A549 (cell line): ENCODE measurements around the gene FBXL5. TPM values are rescaled to one million over a fixed set of nuclear protein-coding genes. Genes with fewer than 3 reads are reported as not detected.

Experiments
- ATAC-seq, 2 experiments: fragments of 200-7000 bp in 1 of 2; fragments of >200 bp in 1 of 2; cut with Nextera tagmentation in 1 of 2; cut with Tn5 transposase in 1 of 2; 3 replicates each; pipeline versions ENCODE4 v1.8.0 to v1.9.1; 2018 to 2020; ENCODE audit warnings: mild to moderate bottlenecking in 1 of 2, moderate library complexity in 1 of 2
- CTCF ChIA-PET: fragments of 300-600 bp; sonication (Branson Sonifier 250); formaldehyde crosslinking; extraction: SDS; loops from one replicate; lab custom pipeline; 2021; ENCODE audit warnings: antibody characterized with exemption, inconsistent platforms; lab: Yijun Ruan, JAX
- POLR2A ChIA-PET: fragments of 350-600 bp; formaldehyde crosslinking; extraction: SDS; loops from one replicate; lab custom pipeline; 2021; ENCODE audit warnings: antibody characterized with exemption, inconsistent platforms; lab: Yijun Ruan, JAX
- DNase-seq, 2 experiments: peaks; one replicate each; pipeline versions ENCODE4 v3.0.0 to v3.0.0-alpha.2; 2011 to 2016; ENCODE audit warnings: low read depth in 1 of 2, low spot score in 1 of 2
- FAIRE-seq: peaks from 2 replicates; lab custom pipeline; 2011; peaks lifted over from hg19 to GRCh38; lab: Jason Lieb, UNC
- H3K27ac ChIP-seq, 2 experiments: fragments of >200 bp; sonication (Bioruptor Twin); formaldehyde crosslinking; 3 replicates each; pipeline ENCODE4 v1.5.1; 2016 to 2017
- H3K4me1 ChIP-seq: fragments of >200 bp; sonication (Bioruptor Twin); formaldehyde crosslinking; 3 replicates; pipeline ENCODE4 v1.6.1; 2016
- H3K4me2 ChIP-seq: fragments of >200 bp; sonication (Bioruptor Twin); formaldehyde crosslinking; 3 replicates; pipeline ENCODE4 v1.6.1; 2016
- H3K4me3 ChIP-seq: fragments of >200 bp; sonication (Bioruptor Twin); formaldehyde crosslinking; 3 replicates; pipeline ENCODE4 v1.5.1; 2016
- H3K9me3 ChIP-seq: fragments of >200 bp; sonication (Bioruptor Twin); formaldehyde crosslinking; 3 replicates; pipeline ENCODE4 v1.6.1; 2016
- BHLHE40 ChIP-seq: IDR thresholded peaks from 2 replicates; pipeline ENCODE4 v1.6.1; 2012; ENCODE audit warnings: low read depth, low read length, inconsistent platforms
- CHD2 ChIP-seq: fragments of 150-350 bp; IDR thresholded peaks from 2 replicates; pipeline ENCODE4 v1.6.1; 2014; ENCODE audit warnings: low read length; ENCODE audit not compliant: partially characterized antibody
- CHD4 ChIP-seq: fragments of 200-600 bp; sonication (generic); IDR thresholded peaks from 2 replicates; pipeline ENCODE4 v1.6.1; 2016; ENCODE audit warnings: antibody characterized with exemption, mild to moderate bottlenecking, borderline replicate concordance
- CTCF ChIP-seq: fragments of >200 bp; sonication (Bioruptor Twin); formaldehyde crosslinking; IDR thresholded peaks from 3 replicates; pipeline ENCODE4 v1.5.1; 2016
- EHF ChIP-seq: fragments of 250-450 bp; sonication (Bioruptor Pico); IDR thresholded peaks from 2 replicates; pipeline ENCODE4 v1.5.0; 2020; ENCODE audit warnings: mild to moderate bottlenecking
- ELK1 ChIP-seq: fragments of 150-350 bp; IDR thresholded peaks from 2 replicates; pipeline ENCODE4 v1.6.1; 2014; ENCODE audit warnings: low read depth, mild to moderate bottlenecking, low read length
- ESRRA ChIP-seq: fragments of 150-350 bp; IDR thresholded peaks from 2 replicates; pipeline ENCODE4 v1.6.1; 2014; ENCODE audit warnings: mild to moderate bottlenecking, low read length, borderline replicate concordance
- FOSL2 ChIP-seq, 2 experiments: fragments of 450-650 bp in 1 of 2; fragments of >200 bp in 1 of 2; sonication (Bioruptor Twin) in 1 of 2; formaldehyde crosslinking; IDR thresholded peaks; 2 replicates each; pipeline versions ENCODE4 v1.5.0 to v1.6.1; 2016 to 2020; ENCODE audit warnings: mild to moderate bottlenecking in 1 of 2, moderate library complexity in 1 of 2
- FOXS1 ChIP-seq: fragments of 250-450 bp; sonication (Bioruptor Pico); IDR thresholded peaks from 2 replicates; pipeline ENCODE4 v1.5.0; 2020; ENCODE audit warnings: mild to moderate bottlenecking, moderate library complexity
- HES2 ChIP-seq: fragments of >200 bp; sonication (Bioruptor Twin); formaldehyde crosslinking; IDR thresholded peaks from 2 replicates; pipeline ENCODE4 v1.6.1; 2016
- HMGXB4 ChIP-seq: fragments of 250-450 bp; sonication (Bioruptor Pico); IDR thresholded peaks from 2 replicates; pipeline ENCODE4 v1.5.0; 2021; ENCODE audit warnings: mild to moderate bottlenecking, moderate library complexity, borderline replicate concordance
- HOXA7 ChIP-seq: fragments of 250-450 bp; sonication (Bioruptor Pico); IDR thresholded peaks from 2 replicates; pipeline ENCODE4 v1.5.0; 2020; ENCODE audit warnings: mild to moderate bottlenecking, moderate library complexity
- JUNB ChIP-seq: fragments of >200 bp; sonication (Bioruptor Twin); formaldehyde crosslinking; IDR thresholded peaks from 2 replicates; pipeline ENCODE4 v1.6.1; 2016
- MAX ChIP-seq: IDR thresholded peaks from 2 replicates; pipeline ENCODE4 v1.6.1; 2012
- NPAS2 ChIP-seq: fragments of 250-450 bp; sonication (Bioruptor Pico); IDR thresholded peaks from 2 replicates; pipeline ENCODE4 v1.8.0; 2022; ENCODE audit warnings: mild to moderate bottlenecking, moderate library complexity, borderline replicate concordance
- RARB ChIP-seq: fragments of 250-450 bp; sonication (Bioruptor Pico); IDR thresholded peaks from 2 replicates; pipeline ENCODE4 v1.8.0; 2021; ENCODE audit warnings: mild to moderate bottlenecking, moderate library complexity
- RCOR1 ChIP-seq: fragments of 150-350 bp; IDR thresholded peaks from 2 replicates; pipeline ENCODE4 v1.6.1; 2014; ENCODE audit warnings: antibody characterized with exemption, low read length, low read depth
- RNF2 ChIP-seq: fragments of 200-600 bp; sonication (generic); IDR thresholded peaks from 2 replicates; pipeline ENCODE4 v1.6.1; 2016; ENCODE audit warnings: low read depth, mild to moderate bottlenecking, antibody characterized with exemption, moderate library complexity, borderline replicate concordance
- SMC3 ChIP-seq: fragments of >200 bp; sonication (Bioruptor Twin); formaldehyde crosslinking; IDR thresholded peaks from 3 replicates; pipeline ENCODE4 v1.6.1; 2018; ENCODE audit warnings: inconsistent platforms
- SREBF2 ChIP-seq: fragments of 450-650 bp; IDR thresholded peaks from 2 replicates; pipeline ENCODE4 v1.6.1; 2014; ENCODE audit warnings: mild to moderate bottlenecking, moderate library complexity
- TP53 ChIP-seq: fragments of 250-450 bp; sonication (Bioruptor Pico); IDR thresholded peaks from 2 replicates; pipeline ENCODE4 v1.5.0; 2021; ENCODE audit warnings: mild to moderate bottlenecking, moderate library complexity
- ZC3H11A ChIP-seq: fragments of 450-650 bp; IDR thresholded peaks from 2 replicates; pipeline ENCODE4 v1.6.1; 2014; ENCODE audit warnings: antibody characterized with exemption, mild to moderate bottlenecking
- ZSCAN20 ChIP-seq: fragments of 250-450 bp; sonication (Bioruptor Pico); IDR thresholded peaks from 2 replicates; pipeline ENCODE4 v1.8.0; 2022; ENCODE audit warnings: mild to moderate bottlenecking, moderate library complexity
- WGBS: methylation state at CpG from one replicate; pipeline ENCODE4 v1.1.6; 2017; ENCODE audit errors: missing lambda C conversion rate; 5-methylcytosine and 5-hydroxymethylcytosine counted together
- polyA plus RNA-seq, 4 experiments: library from polyadenylated mRNA; depleted of rRNA in 3 of 4; stranded (reverse); fragments of >200 nt; fragmentation: RNase III in 1 of 4; extraction: RNeasy Plus Mini Kit Qiagen cat#74134 plus additional on column Dnase treatment in 1 of 4; gene quantifications; 2 replicates in 3 of 4; 3 replicates in 1 of 4; pipeline ENCODE4 v1.2.3, GENCODE V29; 2011 to 2017

FBXL5 gene
- polyA plus RNA-seq, 2 of the 4 experiments (the other 2 are of a cell fraction) = 44.2 to 45.4 TPM

GRCh38 chr4:15587649-15588048 is 67.5 kb downstream of the FBXL5 start (continued):
- TF ChIP-seq HMGXB4 (CRISPR knock-in tag) (no peak), FOXS1 (CRISPR knock-in tag) (no peak), JUNB (no peak), ZSCAN20 (CRISPR knock-in tag) (no peak), RNF2 (no peak), SREBF2 (no peak)

- no peak for TF ChIP-seq CHD2
- no peak for TF ChIP-seq ESRRA
- no peak for TF ChIP-seq HMGXB4 (CRISPR knock-in tag)
- TF ChIP-seq EHF = no peak
- TF ChIP-seq CHD4 = no peak
- no peak for TF ChIP-seq ZC3H11A
- TF ChIP-seq FOSL2 (IDR thresholded peaks at IDR 0.05) = no peak
- TF ChIP-seq FOSL2 (CRISPR knock-in tag; IDR thresholded peaks at IDR 0.05) = no peak
- no peak for TF ChIP-seq HOXA7 (CRISPR knock-in tag)
- TF ChIP-seq NPAS2 (CRISPR knock-in tag) = no peak
- TF ChIP-seq RNF2 = no peak
- no peak for TF ChIP-seq ELK1
- no peak for TF ChIP-seq MAX
- TF ChIP-seq SREBF2 = no peak
- TF ChIP-seq SMC3 = no peak
- no peak for TF ChIP-seq TP53 (CRISPR knock-in tag)
- no peak for TF ChIP-seq CTCF
- TF ChIP-seq BHLHE40 = no peak
- TF ChIP-seq RCOR1 = no peak
- TF ChIP-seq HES2 = no peak
- no peak for TF ChIP-seq RARB
- no peak overlapping the region for H3K4me2 ChIP-seq
- H3K4me3 ChIP-seq = no peak overlapping the region
- 80% methylated on average over 1 of the region's 1 CpG for WGBS
- DNase-seq (no peak), ATAC-seq (no peak), FAIRE-seq (no peak)
- no peaks in the 10 kb centered on the region for H3K9me3 ChIP-seq
- CTCF ChIA-PET = no interaction called here
- no peak overlapping the region for H3K27ac ChIP-seq
- POLR2A ChIA-PET = no interaction called here
- H3K4me1 ChIP-seq = no peaks in the 10 kb centered on the region
Measured at GRCh38 chr4:15586066-15586465, 69.1 kb downstream of the FBXL5 start.
